Metanephros (tissue), 2 donors: ENCODE data around the gene CLASRP. TPM values are rescaled to one million over a fixed set of nuclear protein-coding genes. Genes with fewer than 3 reads are reported as not detected.

ENCODE experiments used
- small RNA-seq: library from RNA; depleted of rRNA; stranded (forward); fragments of <200 nt; gene quantifications from one replicate; pipeline ENCODE3, GENCODE V24; 2014; ENCODE audit warnings: low replicate concordance
- total RNA-seq: library from RNA; depleted of rRNA; stranded (reverse); fragments of >200 nt; gene quantifications from one replicate; pipeline ENCODE4 v1.2.3, GENCODE V29; 2014

The CLASRP gene
- total RNA-seq: 30.4 TPM

GRCh38 chr19:45038931-45039893 is at the start of gene CLASRP:
CLASRP (plus strand) TSS chr19:45039045; CDS start chr19:45040213, 1,168 bp downstream.

GRCh38 chr19:45001087-45001739 is 37.6 kb upstream of the CLASRP start, which contains the start of gene RELB:
RELB (plus strand) TSS chr19:45001464; CDS start chr19:45001580, 116 bp downstream.

GRCh38 chr19:45076029-45076850 is 37.4 kb downstream of the CLASRP start, which contains the start of gene ZNF296:
ZNF296 (minus strand) TSS chr19:45076478; CDS start chr19:45076373, 105 bp downstream.

GRCh38 chr19:45079063-45079910 is 40.4 kb downstream of the CLASRP start, which contains the start of gene GEMIN7:
GEMIN7 (plus strand) TSS chr19:45079260; CDS start chr19:45090115, 10,855 bp downstream.

GRCh38 chr19:45092747-45093678 is 54.2 kb downstream of the CLASRP start, which contains the start of gene PPP1R37:
PPP1R37 (plus strand) TSS chr19:45093179; CDS start chr19:45093326, 147 bp downstream.

Small RNAs within 50 kb of the gene (small RNA-seq; reads per million reads assigned to genes)
- gene RNU6-611P: not detected

Other genes with a start within 250 kb of the CLASRP start
- 467 TPM for gene BCAM, start 229.9 kb upstream of the CLASRP start, total RNA-seq
- 119 TPM for gene NECTIN2, start 192.7 kb upstream of the CLASRP start, total RNA-seq
- gene TOMM40, start 147.8 kb upstream of the CLASRP start, total RNA-seq: 36.9 TPM
- 235 TPM for gene APOE, start 133.2 kb upstream of the CLASRP start, total RNA-seq
- gene APOC1, start 124.4 kb upstream of the CLASRP start, total RNA-seq: 3.5 TPM
- not detected for gene APOC4, start 96.8 kb upstream of the CLASRP start, total RNA-seq
- gene APOC2, start 93.0 kb upstream of the CLASRP start, total RNA-seq: 1.2 TPM
- gene CLPTM1, start 83.7 kb upstream of the CLASRP start, total RNA-seq: 92.5 TPM
- 14.4 TPM for gene RELB, start 37.6 kb upstream of the CLASRP start, total RNA-seq
- 0.58 TPM for gene ZNF296, start 37.4 kb downstream of the CLASRP start, total RNA-seq
- 12.2 TPM for gene GEMIN7, start 40.2 kb downstream of the CLASRP start, total RNA-seq
- 34.4 TPM for gene PPP1R37, start 54.1 kb downstream of the CLASRP start, total RNA-seq
- 0.12 TPM for gene NKPD1, start 121.9 kb downstream of the CLASRP start, total RNA-seq
- gene TRAPPC6A, start 139.2 kb downstream of the CLASRP start, total RNA-seq: 23.9 TPM
- gene BLOC1S3, start 139.7 kb downstream of the CLASRP start, total RNA-seq: 6.9 TPM
- gene EXOC3L2, start 206.4 kb downstream of the CLASRP start, total RNA-seq: 27.9 TPM
- 29.3 TPM for gene MARK4, start 212.2 kb downstream of the CLASRP start, total RNA-seq